ENCODE data around the gene TCF7. TPM values are rescaled to one million over a fixed set of nuclear protein-coding genes. Genes with fewer than 3 reads are reported as not detected.

TCF7 gene
- total RNA-seq, 1 donor from 2014 or later = 2.2 TPM

- DNase-seq = no peak
- intact Hi-C loops (cut with DNase I) = loop anchor here (10.0 kb wide), 1 partner anchor 397 kb away; no protein-coding TSS in a partner anchor
- ATAC-seq (ENCODE audit: poor library complexity) = no peak
Measured at GRCh38 chr5:134188092-134188491, 73.6 kb downstream of the TCF7 start.

- intact Hi-C loops (cut with DNase I) = loop anchor here (10.0 kb wide), 1 partner anchor 396 kb away; no protein-coding TSS in a partner anchor
- no peak for ATAC-seq (ENCODE audit: poor library complexity)
- DNase-seq = no peak
Measured at GRCh38 chr5:134189031-134189430, 74.5 kb downstream of the TCF7 start.

- ATAC-seq (ENCODE audit: poor library complexity) (no peak), DNase-seq (no peak)
- intact Hi-C loops (cut with DNase I) = no loop called here
Measured at GRCh38 chr5:134195666-134196065, 81.2 kb downstream of the TCF7 start.

Other genes starting within 250 kb of the TCF7 start
- gene C5orf15, start 146.1 kb upstream of the TCF7 start, total RNA-seq = 34.8 TPM
- gene VDAC1, start 109.7 kb upstream of the TCF7 start, total RNA-seq = 475 TPM
- gene SKP1, start 62.3 kb downstream of the TCF7 start, total RNA-seq = 424 TPM
- gene PPP2CA, start 111.4 kb downstream of the TCF7 start, total RNA-seq = 135 TPM

Measured in Right ventricle myocardium superior (tissue), 1 donor.